Activated naive CD4-positive, alpha-beta T cell treated with anti-CD3 and anti-CD28 coated beads, Interleukin-2, amount 50 U/mL, for 16 hours (primary cell): ENCODE data around the gene SRPX.

Experiments
- DNase-seq: peaks from one replicate; pipeline ENCODE4 v3.0.0-alpha.2; 2020

The SRPX gene

GRCh38 chrX:38220415-38221390, at the start of gene SRPX:
TSS of gene SRPX (minus strand) at chrX:38220871. CDS start at chrX:38220792, 79 bp downstream.
- DNase-seq = no peak

- no peak for DNase-seq
Measured at GRCh38 chrX:38268011-38268410, 47.3 kb upstream of the SRPX start.

DNA sequence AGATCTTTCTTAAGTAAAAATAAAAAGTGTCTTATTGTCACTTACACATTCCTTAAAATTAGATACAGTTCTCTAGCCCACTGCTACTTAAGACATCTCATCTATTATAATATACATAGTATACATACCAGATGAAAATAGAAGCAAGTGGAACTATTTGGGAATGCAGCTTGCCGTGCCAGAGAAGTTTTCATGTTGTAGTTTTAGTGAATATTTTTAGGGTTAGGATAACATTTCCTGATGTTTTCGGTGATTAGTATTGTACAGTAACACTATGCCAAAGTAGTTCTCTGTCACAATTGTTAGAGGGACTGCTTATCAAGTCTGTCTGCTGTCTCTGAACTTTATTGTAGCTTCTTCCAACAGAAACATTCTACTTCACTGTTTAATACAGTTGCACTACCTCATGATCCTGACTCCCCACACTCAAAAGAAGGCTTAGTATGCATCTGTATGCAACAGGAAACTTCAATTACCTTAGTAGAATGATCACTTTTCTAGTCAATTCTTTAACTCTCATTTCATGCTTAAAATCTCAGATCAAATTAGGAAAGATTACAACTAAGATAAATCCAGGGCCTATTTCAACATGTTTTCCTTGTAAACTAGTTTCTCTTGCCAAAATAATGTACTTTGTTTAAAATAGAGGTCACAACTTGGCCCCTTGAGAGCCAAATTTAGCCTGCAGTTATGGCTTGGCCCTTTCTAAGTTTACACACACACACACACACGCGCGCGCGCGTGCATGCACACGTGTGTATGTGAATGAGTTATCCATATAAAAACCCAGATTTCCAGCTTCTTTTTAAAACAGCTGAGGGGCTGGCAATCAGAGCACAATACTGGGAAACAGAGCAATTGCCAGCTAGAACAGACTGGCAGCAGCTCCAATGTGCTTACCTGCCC, 42.3 kb upstream of the SRPX start:
- DNase-seq = no peak

- DNase-seq = no peak
Measured at GRCh38 chrX:38260231-38260630, 39.6 kb upstream of the SRPX start.

- no peak for DNase-seq
Measured at GRCh38 chrX:38256019-38256418, 35.3 kb upstream of the SRPX start.

GRCh38 chrX:38249965-38250364, 29.3 kb upstream of the SRPX start:
- no peak for DNase-seq

DNA sequence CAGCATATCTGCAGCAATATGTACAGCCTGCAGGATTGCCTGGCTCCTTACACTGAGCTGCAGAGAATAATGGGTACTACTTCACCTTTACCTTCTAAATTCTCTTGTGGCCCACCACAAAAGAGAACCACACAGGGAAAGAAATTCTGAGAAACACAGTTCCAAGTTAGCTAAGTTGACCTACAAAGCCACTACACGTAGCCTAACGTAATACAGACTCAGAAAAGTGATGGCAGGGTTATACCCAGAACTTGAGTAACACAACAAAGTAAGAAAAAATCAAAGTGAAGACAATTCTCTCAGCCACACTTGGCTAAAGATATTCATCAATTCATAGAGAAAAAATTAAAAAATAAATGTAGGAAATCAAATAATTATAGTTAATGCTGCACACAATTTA, 26.4 kb upstream of the SRPX start:
- no peak for DNase-seq

DNA sequence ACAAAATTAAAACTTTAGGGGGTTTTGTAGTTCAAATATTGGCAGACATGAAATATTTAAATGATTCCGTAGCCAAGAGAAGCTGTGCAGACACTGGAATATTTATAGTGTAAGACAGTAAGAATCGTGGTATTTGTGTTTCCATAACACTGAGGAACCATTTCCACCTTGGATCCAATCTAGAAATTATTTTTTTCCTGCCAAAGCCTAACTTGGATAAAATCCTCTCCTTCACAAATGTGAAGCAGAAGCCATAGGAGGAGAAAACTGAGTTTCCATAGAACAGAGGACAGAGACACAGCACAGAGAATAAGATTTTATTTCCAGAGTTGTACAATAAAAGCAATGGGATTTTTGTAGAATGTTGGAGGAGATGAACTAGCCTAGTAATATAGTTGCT, 19.9 kb upstream of the SRPX start:
- DNase-seq = no peak

DNA sequence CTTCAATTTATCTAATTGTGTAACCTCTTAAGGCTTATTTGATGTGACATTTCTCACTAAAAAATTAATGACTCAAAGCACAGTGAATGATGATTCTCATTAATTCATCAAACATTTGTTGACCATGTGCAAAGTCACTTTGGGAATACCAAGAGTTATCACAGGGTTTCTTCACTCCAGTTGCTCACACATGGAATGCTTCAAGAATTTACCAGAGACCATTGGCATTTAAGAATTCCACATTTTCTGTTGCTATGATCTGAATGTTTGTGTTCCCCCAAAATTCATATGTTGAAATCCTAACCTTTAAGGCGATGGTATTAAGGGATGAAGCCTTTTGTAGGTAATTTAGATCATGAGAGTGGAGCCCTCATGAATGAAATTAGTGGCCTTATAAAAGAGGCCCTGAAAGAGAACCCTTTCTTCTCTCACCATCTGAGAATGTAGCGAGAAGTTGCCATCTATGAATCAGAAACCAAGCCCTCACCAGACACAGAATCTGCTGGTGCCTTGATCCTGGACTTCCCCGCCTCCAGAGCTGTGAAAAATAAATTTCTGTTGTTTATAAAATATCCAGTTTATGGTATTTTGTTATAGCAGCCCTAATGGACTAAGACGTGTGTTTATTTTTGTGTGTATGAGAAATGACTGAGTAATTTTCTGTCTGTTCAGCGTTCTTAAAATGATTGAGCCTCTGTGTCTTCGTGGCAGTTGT, 16.4 kb upstream of the SRPX start:
- no peak for DNase-seq

DNA sequence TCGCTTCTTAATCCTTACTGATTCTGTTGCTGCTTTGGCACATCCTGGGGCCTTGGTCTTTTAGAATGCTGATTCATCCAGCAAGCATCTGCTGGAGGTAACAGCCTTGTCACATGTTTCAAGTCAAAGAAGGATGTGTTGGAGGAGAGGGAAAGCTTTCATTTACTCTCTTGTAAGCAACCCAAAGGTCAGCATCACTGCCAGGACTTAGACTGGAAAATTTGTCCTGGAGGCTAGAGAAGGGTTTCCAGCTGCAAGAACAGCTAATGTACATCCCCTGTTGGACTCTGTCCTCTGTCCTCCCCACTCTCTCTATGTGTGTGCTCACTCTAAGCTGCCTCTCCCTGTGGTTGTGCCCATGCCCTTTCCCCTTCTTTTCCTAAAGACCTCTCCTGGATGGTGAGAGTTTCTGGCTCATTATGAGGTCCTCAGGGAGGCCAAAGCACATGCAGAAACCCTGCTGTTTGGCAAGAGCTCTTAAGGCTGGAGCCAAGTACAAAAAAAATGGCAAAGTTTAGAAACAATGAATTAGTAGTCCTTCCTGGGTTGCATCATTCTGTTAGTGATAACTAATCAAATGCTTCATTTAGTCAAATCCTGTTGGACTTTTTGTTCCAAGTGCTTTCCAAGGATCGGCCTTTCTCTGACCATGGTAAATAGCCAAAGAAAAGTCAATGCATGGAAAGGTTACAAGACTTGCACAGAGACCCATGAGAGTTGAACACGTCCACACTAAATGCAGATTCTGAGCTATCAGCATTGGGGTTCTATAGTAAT, 13.4 kb upstream of the SRPX start:
- no peak for DNase-seq

- no peak for DNase-seq
Measured at GRCh38 chrX:38232079-38232686, 11.5 kb upstream of the SRPX start.

DNA sequence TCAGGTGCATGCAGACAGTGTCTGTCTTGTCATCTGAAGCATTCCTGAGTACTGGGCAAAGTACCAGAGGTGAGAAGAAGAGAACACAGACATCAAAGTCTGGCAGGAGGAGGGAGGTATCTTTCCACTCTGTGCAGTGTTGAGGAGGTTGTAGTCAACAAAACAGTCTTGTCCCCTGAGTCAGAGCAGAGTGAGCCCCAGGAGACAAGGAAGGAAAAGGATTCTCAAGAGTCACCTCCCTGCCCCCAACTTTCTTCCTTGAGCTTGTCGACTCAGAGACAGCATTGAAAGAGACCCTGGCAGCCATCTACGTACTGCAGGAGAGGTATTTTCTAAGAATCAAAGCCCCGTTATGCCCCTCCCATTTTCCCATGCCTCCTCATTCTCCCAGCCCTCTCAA, 4.4 kb upstream of the SRPX start:
- no peak for DNase-seq

DNA sequence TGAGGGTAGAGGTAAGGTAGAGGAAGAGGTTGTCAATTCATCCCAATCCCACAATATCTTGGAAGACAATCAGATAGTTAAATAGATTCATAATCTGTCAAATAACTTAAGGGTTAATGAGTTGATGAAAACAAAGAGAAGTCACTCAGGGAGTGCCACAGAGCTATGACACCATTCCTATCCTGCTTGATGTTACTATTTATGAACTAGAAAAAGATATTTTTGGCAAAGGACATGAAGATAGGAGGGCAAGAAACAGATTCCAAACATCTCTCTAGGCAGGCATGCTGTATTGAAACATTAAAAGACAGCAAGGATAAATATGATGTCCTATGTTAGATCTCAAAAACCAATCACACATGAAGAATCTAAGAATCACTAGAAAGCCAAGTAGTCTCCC, 3.5 kb upstream of the SRPX start:
- no peak for DNase-seq

DNA sequence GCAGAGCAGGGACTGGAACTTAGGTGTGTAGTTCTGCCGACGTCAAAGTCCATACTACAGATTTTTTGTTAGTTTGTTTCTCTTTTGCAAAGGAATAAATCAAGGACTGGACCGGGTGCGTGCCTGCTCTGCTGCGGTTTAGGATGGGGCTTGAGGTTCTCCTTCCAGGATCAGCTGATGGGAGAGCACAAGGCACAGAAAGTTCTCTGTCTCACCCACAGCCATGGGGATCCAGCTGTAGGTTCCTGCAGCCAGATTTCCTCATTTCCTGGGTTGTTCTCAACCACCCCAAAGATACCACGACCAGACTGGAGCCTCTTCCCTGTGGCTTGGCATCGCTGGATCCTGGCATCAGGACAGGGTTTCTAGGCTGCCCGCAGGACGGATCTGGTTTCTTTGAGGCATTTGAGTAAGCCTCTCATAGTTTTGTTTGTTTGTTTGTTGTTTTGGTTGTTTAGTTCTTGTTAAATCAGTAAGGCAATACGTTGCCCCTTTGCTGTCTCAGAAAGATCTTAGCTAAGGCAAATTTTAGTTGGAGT, 789 bp upstream of the SRPX start:
- no peak for DNase-seq

DNA sequence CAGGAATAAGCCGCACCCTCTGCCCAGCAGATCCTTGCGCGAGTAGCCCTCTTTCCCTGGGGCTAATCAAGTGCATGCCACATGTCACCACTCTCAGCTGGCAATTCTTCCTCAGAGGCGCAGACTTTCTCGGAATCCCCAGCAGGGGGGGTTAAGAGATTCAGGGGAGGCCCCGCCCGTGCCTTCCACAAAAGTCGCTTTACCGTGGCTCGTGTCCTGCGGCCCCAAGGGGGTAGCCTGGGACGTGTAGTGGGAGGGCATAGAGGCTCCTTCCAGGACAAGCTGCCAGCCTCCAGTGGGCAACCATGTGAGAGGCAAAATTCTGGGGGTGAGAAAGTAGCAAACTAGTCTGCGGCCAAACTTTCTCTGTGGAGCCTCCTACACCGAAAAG, 652 bp downstream of the SRPX start:
- DNase-seq = no peak

- DNase-seq = no peak
Measured at GRCh38 chrX:38216642-38217041, 4.0 kb downstream of the SRPX start.

DNA sequence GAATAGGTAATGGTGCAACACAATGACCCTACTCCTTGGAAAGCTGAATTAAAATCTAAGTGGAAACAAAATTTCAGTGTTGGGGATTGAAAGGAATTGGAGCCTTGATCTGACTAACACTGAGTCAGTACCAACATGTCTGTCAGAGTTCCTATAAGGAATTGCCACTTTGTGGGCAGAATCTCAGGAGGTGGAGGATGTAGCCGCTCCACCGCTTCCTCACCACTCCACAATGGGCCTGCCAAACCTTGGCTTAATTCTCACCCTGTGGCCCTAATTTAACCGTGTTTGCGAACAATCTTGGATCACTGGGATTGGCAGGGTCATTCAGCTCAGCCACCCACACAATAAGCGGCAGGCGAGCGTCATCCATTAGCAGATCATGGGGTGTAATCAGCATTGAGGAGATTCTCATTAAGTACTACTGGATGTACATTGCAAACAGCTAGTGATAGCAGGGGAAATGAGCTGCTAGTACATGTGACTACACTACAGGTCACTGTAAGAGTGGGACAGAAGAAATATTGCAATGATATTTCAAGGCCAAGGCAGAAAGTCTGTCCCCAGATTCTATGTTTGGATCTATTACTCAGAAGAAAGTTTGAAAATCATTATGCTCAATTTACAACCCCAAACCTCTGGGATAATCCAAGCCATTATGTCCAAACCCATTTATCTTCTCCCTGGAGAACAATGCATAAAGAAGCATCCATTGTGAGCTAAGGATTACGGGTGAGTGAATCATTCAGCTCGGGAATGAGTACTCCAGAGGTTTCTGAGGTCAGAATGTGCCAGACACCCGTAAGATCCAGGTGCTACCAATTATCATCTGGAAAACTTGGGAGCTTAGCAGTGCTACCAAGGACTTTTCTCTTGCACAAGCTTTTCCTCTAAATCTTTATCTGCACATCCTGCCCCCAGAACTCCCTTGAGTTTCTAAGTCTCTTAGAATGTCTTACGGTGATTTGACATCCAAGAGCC, 5.8 kb downstream of the SRPX start:
- no peak for DNase-seq

DNA sequence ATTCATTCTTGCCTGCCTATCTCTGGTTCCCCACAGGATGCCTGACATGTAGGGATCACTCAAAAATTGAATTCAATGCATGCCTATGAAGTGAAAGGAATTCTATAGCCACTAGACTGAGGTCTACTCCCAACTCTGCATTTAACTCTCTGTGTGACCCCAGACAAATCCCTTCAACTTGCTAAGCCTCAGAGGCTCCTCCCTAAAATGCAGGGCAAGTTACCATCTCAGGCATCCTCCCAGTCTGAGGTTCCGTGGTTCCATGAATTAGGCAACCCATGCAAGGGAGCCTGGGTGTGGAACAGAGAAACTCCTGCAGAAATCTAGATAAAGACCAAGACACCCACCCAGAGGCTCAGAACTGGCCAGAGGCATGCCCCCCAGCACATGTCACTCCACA, 6.6 kb downstream of the SRPX start:
- no peak for DNase-seq

DNA sequence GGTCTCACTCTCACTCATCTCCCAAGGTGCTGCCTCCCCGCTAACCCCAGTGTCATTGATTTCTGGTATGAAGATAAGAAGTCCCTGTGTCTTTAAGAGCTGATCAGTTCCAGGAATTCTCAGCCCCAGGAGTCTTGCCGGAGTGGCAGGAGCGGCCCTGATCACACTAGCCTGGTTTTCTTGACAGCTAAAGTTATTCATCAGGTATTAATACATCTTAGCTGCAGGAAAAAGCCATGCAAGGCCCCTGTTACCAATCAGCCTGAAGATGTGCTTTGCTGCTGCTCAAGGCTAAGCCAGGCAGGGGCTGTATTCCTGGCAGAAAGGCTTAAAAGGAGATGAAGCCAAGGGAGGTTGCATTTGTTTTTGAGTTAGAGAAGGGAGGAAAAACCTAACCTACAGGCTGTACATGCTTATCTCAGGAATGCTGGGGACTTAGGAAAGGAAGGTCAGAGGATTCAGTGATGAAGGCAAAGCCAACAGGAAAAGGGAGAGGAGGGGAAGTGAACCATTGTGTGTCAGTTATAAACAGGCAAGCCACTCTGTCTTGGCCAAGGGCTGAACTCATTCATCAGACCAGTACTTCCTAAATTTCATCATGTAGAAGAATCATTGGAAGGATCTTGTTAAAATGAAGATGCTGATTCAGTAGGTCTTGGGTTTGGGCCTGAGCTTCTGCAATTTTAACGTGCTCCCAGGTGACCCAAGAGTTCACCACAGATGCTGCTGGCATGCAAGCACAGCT, 8.6 kb downstream of the SRPX start:
- no peak for DNase-seq

DNA sequence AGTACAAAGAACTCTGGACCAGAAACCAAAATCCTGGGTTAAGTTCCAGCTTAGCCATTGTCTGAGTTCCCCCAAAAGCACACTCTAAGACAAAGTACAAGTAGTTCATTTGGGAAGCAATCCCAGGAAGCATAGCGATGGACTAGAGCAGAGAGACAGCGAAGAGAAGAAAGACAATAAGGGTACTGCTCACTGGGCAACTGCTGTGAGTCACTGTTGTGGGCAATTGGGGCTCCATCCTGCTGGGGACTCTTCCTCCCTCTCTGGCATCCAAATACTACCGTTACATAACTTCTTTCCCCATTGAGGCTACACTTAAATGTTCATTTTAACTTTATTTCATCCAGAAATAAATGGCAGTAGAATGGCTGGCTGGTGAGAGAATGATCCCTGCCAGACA, 14.1 kb downstream of the SRPX start:
- no peak for DNase-seq
